NCI-H748 (cell line): ENCODE results near the gene SLC25A21.
"Not testable (repeated sequence)": the region's sequence is repeated elsewhere in the genome, so short reads cannot be mapped to it uniquely, and the experiment has no call there.

Experiments
- DNase-seq: peaks from one replicate; lab custom pipeline; 2025; ENCODE audit not compliant: unreplicated experiment; lab: John Stamatoyannopoulos, UW

Gene SLC25A21

GRCh38 chr14:37172024-37172869 lies at the start of gene SLC25A21:
Gene SLC25A21, minus strand, starts transcription at chr14:37172606.
- peak; percentile 96 for DNase-seq

GRCh38 chr14:37221073-37221472 lies 48.7 kb upstream of the SLC25A21 start:
- no peak for DNase-seq

GRCh38 chr14:37215345-37215744 lies 42.9 kb upstream of the SLC25A21 start:
- DNase-seq, result no peak

- DNase-seq, result no peak
Measured at GRCh38 chr14:37213016-37213415, 40.6 kb upstream of the SLC25A21 start.

GRCh38 chr14:37210448-37210847 lies 38.0 kb upstream of the SLC25A21 start:
- DNase-seq, result no peak

- not testable (repeated sequence) for DNase-seq
Measured at GRCh38 chr14:37209617-37210016, 37.2 kb upstream of the SLC25A21 start.

- not testable (repeated sequence) for DNase-seq
Measured at GRCh38 chr14:37205623-37206605, 33.5 kb upstream of the SLC25A21 start.

GRCh38 chr14:37203423-37203822 lies 31.0 kb upstream of the SLC25A21 start:
- DNase-seq, result no peak

- DNase-seq, result no peak
Measured at GRCh38 chr14:37202812-37203211, 30.4 kb upstream of the SLC25A21 start.

GRCh38 chr14:37202265-37202664 lies 29.9 kb upstream of the SLC25A21 start:
- no peak for DNase-seq

GRCh38 chr14:37201724-37202123 lies 29.3 kb upstream of the SLC25A21 start:
- no peak for DNase-seq

- DNase-seq, result no peak
Measured at GRCh38 chr14:37198907-37199306, 26.5 kb upstream of the SLC25A21 start.

GRCh38 chr14:37198273-37198598 lies 25.8 kb upstream of the SLC25A21 start:
- DNase-seq, result no peak

- DNase-seq, result peak; percentile 94
Measured at GRCh38 chr14:37197421-37198272, 25.2 kb upstream of the SLC25A21 start, which contains the start of gene MIPOL1. Gene MIPOL1, plus strand, starts transcription at chr14:37197937. Its CDS starts 49,952 bp downstream, at chr14:37247889.

GRCh38 chr14:37196604-37197420 lies 24.4 kb upstream of the SLC25A21 start:
- no peak for DNase-seq

- DNase-seq, result no peak
Measured at GRCh38 chr14:37195327-37195726, 22.9 kb upstream of the SLC25A21 start.

- DNase-seq, result no peak
Measured at GRCh38 chr14:37194698-37195097, 22.3 kb upstream of the SLC25A21 start.

- DNase-seq, result not testable (repeated sequence)
Measured at GRCh38 chr14:37189733-37190132, 17.3 kb upstream of the SLC25A21 start.

GRCh38 chr14:37187840-37188577 lies 15.6 kb upstream of the SLC25A21 start:
- not testable (repeated sequence) for DNase-seq
